Vagina (tissue), 2 donors: ENCODE measurements around the gene SLC66A1. TPM values are rescaled to one million over a fixed set of nuclear protein-coding genes. Genes with fewer than 3 reads are reported as not detected.

Experiments used
- DNase-seq, 2 donors: peaks; one replicate each; pipeline ENCODE4 v3.0.0-alpha.2; 2017; ENCODE audit errors: extremely low spot score in 2 of 2
- H3K27ac ChIP-seq: fragments of 200-600 bp; sonication (generic); one replicate; pipeline ENCODE4 v1.5.1; 2019
- H3K27me3 ChIP-seq: fragments of 200-600 bp; sonication (generic); one replicate; pipeline ENCODE4 v1.5.1; 2019
- H3K36me3 ChIP-seq, 2 donors: fragments of 200-600 bp; sonication (generic); one replicate each; pipeline ENCODE4 v1.5.1; 2017 to 2019
- H3K4me1 ChIP-seq: fragments of 200-600 bp; sonication (generic); one replicate; pipeline ENCODE4 v1.5.1; 2019
- H3K4me3 ChIP-seq, 2 donors: fragments of 200-600 bp; sonication (generic); 1 replicate in 1 of 2; 2 replicates in 1 of 2; pipeline ENCODE4 v1.5.1; 2016 to 2019
- H3K9me3 ChIP-seq: fragments of 200-600 bp; sonication (generic); one replicate; pipeline ENCODE4 v1.5.1; 2019
- POLR2A ChIP-seq, 2 donors: fragments of 450-650 bp; IDR thresholded peaks; one replicate each; pipeline ENCODE4 v1.6.1; 2017; ENCODE audit warnings: antibody characterized with exemption in 2 of 2, mild to moderate bottlenecking in 2 of 2, moderate library complexity in 2 of 2
- POLR2AphosphoS5 ChIP-seq, 2 donors: sonication (generic); formaldehyde crosslinking; IDR thresholded peaks; one replicate each; pipeline ENCODE4 v1.9.0; 2017; ENCODE audit warnings: antibody characterized with exemption in 2 of 2, mild to moderate bottlenecking in 2 of 2, low read depth in 1 of 2; ENCODE audit not compliant: insufficient read depth in 1 of 2
- intact Hi-C: fragments of 100-400 bp; cut with DNase I; formaldehyde crosslinking; loops from one replicate; pipeline ENCODE4 v1.15.1; 2023
- total RNA-seq: library from RNA; depleted of rRNA; stranded (reverse); fragments of >200 nt; gene quantifications from one replicate; pipeline ENCODE4 v1.2.3, GENCODE V29; 2016
- TF ChIP-seq, protein P1 (sequence below), 3 experiments: fragments of 450-650 bp in 2 of 3; fragments of 200-600 bp in 1 of 3; sonication (generic) in 1 of 3; IDR thresholded peaks; one replicate each; pipeline ENCODE4 v1.5.1; 2017 to 2019; ENCODE audit warnings: antibody characterized with exemption in 3 of 3, mild to moderate bottlenecking in 2 of 3, moderate library complexity in 2 of 3

Gene SLC66A1
- total RNA-seq, 1 donor from 2014 or later = 21.4 TPM

DNA sequence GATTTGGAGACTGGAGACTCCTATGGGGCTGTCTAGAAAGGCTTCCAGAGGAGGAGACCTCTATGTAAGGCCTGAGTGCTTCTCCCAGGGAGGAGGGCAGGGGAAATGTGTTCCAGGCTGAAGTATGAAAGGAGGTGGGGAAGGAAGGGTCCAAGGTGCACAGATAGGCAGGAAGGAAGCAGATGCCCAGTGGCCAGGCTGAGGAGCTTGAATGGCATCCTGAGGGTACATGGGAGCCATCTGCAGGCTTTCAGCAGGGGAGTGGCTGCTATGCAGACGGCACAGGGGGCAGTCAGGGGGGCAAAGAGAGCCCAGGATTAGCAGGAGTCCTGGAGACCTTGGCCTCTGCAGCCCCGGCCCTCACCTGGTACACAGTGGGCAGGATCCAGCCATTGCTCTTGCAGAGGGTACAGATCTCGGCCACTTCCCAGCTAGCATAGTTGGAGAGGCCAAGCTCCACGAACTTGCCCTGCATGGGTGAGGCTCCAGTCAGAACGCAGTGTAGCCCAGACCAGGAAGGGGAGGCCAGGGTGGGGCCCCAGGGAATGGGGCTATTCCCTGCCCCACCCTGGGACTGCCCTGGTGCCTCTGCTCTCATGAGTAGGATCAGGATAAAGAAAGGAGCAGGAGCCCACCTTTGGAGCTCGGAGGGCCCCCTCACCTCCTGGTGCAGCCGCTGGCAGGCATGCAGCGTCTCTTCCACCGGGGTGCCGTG lies 4.2 kb upstream of the SLC66A1 start:
- Histone ChIP-seq H3K27ac (no peak overlapping the region), H3K27me3 (no peaks in the 10 kb centered on the region), H3K4me3 (no peak overlapping the region), H3K4me1 (peaks cover 34% of the 10 kb centered on the region), H3K36me3 (peaks cover 0 to 58% of the 10 kb centered on the region in 2 donors), H3K9me3 (no peaks in the 10 kb centered on the region)
- intact Hi-C loops = no loop called here
- TF ChIP-seq POLR2AphosphoS5 (IDR thresholded peaks at IDR 0.05; ENCODE audit: insufficient read depth in 1 of 2, low read depth in 1 of 2) (no peak), POLR2A (IDR thresholded peaks at IDR 0.05) (no peak)
- TF ChIP-seq, protein P1, sequence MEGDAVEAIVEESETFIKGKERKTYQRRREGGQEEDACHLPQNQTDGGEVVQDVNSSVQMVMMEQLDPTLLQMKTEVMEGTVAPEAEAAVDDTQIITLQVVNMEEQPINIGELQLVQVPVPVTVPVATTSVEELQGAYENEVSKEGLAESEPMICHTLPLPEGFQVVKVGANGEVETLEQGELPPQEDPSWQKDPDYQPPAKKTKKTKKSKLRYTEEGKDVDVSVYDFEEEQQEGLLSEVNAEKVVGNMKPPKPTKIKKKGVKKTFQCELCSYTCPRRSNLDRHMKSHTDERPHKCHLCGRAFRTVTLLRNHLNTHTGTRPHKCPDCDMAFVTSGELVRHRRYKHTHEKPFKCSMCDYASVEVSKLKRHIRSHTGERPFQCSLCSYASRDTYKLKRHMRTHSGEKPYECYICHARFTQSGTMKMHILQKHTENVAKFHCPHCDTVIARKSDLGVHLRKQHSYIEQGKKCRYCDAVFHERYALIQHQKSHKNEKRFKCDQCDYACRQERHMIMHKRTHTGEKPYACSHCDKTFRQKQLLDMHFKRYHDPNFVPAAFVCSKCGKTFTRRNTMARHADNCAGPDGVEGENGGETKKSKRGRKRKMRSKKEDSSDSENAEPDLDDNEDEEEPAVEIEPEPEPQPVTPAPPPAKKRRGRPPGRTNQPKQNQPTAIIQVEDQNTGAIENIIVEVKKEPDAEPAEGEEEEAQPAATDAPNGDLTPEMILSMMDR (IDR thresholded peaks at IDR 0.05) = no peak
- peak in 1 of 2 donors; percentile 81 for DNase-seq

DNA sequence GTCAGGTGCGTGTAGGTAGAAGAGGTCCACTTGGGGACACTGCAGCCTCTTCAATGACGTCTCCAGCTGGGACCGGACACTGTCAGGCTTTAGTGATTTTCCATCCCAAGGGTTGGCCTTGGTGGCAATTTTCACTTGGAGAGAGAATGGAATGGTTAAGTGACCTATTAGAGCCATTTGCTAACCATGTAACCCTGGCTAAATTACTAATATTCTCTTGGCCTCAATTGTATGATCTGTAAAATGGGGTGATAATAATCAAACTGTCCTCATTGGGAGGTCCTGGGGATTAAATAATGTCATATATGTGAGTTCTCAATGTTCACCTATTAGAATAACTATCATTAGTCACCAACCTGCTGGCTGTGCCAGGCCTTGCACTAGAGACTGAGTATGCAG lies 3.6 kb upstream of the SLC66A1 start:
- H3K4me1 ChIP-seq = peaks cover 40% of the 10 kb centered on the region
- intact Hi-C loops = no loop called here
- H3K27ac ChIP-seq = no peak overlapping the region
- no peaks in the 10 kb centered on the region for H3K9me3 ChIP-seq
- TF ChIP-seq POLR2A (IDR thresholded peaks at IDR 0.05) = no peak
- TF ChIP-seq POLR2AphosphoS5 (IDR thresholded peaks at IDR 0.05; ENCODE audit: insufficient read depth in 1 of 2, low read depth in 1 of 2) = no peak
- TF ChIP-seq, protein P1 (IDR thresholded peaks at IDR 0.05) = no peak
- H3K36me3 ChIP-seq = peaks cover 0 to 53% of the 10 kb centered on the region in 2 donors
- H3K27me3 ChIP-seq = no peaks in the 10 kb centered on the region
- no peak overlapping the region for H3K4me3 ChIP-seq
- no peak for DNase-seq

DNA sequence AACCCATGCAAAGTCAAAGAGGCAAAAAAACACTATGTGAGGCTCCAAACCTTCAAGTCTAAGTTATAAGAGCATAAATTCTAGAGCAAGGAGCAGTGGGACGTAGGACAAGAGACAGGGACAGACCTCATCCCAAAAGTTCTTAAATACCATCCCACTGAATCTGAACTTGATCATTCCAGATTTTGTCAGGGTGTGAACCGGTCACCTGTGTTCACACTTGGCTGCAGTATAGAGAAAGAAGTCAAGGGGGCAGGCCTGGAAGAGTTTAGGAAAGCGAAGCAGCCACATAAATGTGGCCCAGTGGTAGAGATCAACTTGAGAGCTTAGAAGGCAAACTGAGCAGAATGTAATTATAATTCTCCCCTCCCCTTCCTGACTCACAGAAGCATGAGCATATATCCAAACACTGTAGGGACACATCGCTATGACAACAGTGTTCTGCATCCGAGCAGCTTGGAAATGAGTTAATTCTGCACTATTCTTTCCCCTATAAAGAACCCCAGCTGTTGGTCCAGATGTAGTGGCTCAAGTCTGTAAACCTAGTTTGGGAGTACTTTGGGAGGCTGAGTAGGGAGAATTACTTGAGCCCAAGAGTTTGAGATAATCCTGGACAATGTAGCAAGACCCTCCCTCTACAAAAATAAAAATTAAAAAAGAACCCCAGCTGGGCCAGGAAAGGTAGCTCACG lies 2.9 kb upstream of the SLC66A1 start:
- Histone ChIP-seq H3K27me3 (no peaks in the 10 kb centered on the region), H3K9me3 (no peaks in the 10 kb centered on the region), H3K27ac (no peak overlapping the region), H3K36me3 (peaks cover 0 to 45% of the 10 kb centered on the region in 2 donors), H3K4me3 (no peak overlapping the region), H3K4me1 (peaks cover 47% of the 10 kb centered on the region)
- intact Hi-C loops = no loop called here
- peak in 1 of 2 donors; percentile 55 for DNase-seq
- TF ChIP-seq POLR2A (IDR thresholded peaks at IDR 0.05) (no peak), POLR2AphosphoS5 (IDR thresholded peaks at IDR 0.05; ENCODE audit: insufficient read depth in 1 of 2, low read depth in 1 of 2) (no peak)
- TF ChIP-seq, protein P1 (IDR thresholded peaks at IDR 0.05) = no peak

DNA sequence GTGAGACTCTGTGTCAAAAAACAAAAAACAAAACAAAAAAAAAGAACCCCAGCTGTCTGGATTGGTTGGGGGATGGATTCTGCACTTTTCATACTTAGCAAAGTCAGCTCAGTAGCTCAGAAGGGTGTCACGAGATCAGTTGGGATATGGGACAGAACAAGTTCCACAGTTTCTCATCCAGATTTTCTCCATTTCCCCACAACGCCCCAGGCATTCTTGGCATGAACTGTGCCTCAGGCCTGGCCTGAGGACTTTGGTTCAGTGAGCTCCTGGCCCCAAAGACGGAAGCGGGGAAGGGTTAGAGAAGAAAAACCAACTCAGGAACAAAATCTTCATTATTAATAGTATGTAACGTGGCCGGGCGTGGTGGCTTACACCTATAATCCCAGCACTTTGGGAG lies 2.1 kb upstream of the SLC66A1 start:
- Histone ChIP-seq H3K4me1 (peaks cover 50% of the 10 kb centered on the region), H3K4me3 (no peak overlapping the region), H3K27me3 (no peaks in the 10 kb centered on the region), H3K36me3 (peaks cover 0 to 37% of the 10 kb centered on the region in 2 donors), H3K27ac (no peak overlapping the region), H3K9me3 (no peaks in the 10 kb centered on the region)
- intact Hi-C loops = no loop called here
- TF ChIP-seq POLR2AphosphoS5 (IDR thresholded peaks at IDR 0.05; ENCODE audit: insufficient read depth in 1 of 2, low read depth in 1 of 2) (no peak), POLR2A (IDR thresholded peaks at IDR 0.05) (no peak)
- TF ChIP-seq, protein P1 (IDR thresholded peaks at IDR 0.05) = no peak
- DNase-seq = no peak
